Osteoblast (primary cell): Measurements from ENCODE around the gene GRK3. TPM values are rescaled to one million over a fixed set of nuclear protein-coding genes. Genes with fewer than 3 reads are reported as not detected.
"Not testable (repeated sequence)": the region's sequence is repeated elsewhere in the genome, so short reads cannot be mapped to it uniquely, and the experiment has no call there.

Source experiments
- DNase-seq: peaks from one replicate; pipeline ENCODE4 v3.0.0; 2011; ENCODE audit warnings: low spot score, mixed read lengths; ENCODE audit not compliant: insufficient read length; ENCODE audit errors: missing footprints
- H2AFZ ChIP-seq: 2 replicates; pipeline ENCODE4 v1.6.0; 2011; ENCODE audit warnings: mild to moderate bottlenecking, low read length
- H3K27ac ChIP-seq: 2 replicates; pipeline ENCODE4 v1.5.1; 2011; ENCODE audit warnings: mild to moderate bottlenecking, low read depth, low read length, moderate library complexity
- H3K27me3 ChIP-seq: 2 replicates; pipeline ENCODE4 v1.6.0; 2012; ENCODE audit warnings: mild to moderate bottlenecking, control low read depth, inconsistent platforms, low read length, moderate library complexity; ENCODE audit not compliant: insufficient read depth
- H3K36me3 ChIP-seq: 2 replicates; pipeline ENCODE4 v1.5.1; 2011; ENCODE audit warnings: mild to moderate bottlenecking, low read length, control low read depth, moderate library complexity; ENCODE audit not compliant: insufficient read depth
- H3K4me1 ChIP-seq: 2 replicates; pipeline ENCODE4 v1.5.1; 2011; ENCODE audit warnings: mild to moderate bottlenecking, low read length, control low read depth, moderate library complexity; ENCODE audit not compliant: insufficient read depth
- H3K4me2 ChIP-seq: 2 replicates; pipeline ENCODE4 v1.6.0; 2011; ENCODE audit warnings: mild to moderate bottlenecking, low read length; ENCODE audit not compliant: insufficient read depth
- H3K4me3 ChIP-seq: fragments of 200-600 bp; sonication (generic); 3 replicates; pipeline ENCODE4 v1.5.1; 2012; ENCODE audit warnings: mild to moderate bottlenecking, low read length, inconsistent platforms; ENCODE audit not compliant: insufficient read depth
- H3K79me2 ChIP-seq: 2 replicates; pipeline ENCODE4 v1.6.0; 2012; ENCODE audit warnings: mild to moderate bottlenecking, low read length, control low read depth, inconsistent platforms; ENCODE audit not compliant: insufficient read depth
- H3K9me3 ChIP-seq: 2 replicates; pipeline ENCODE4 v1.5.1; 2011; ENCODE audit warnings: low read depth, low read length, control low read depth
- H4K20me1 ChIP-seq: 2 replicates; pipeline ENCODE4 v1.6.0; 2012; ENCODE audit warnings: mild to moderate bottlenecking, low read length, control low read depth; ENCODE audit not compliant: insufficient read depth
- total RNA-seq: library from RNA; depleted of rRNA; stranded (reverse); fragments of >200 nt; gene quantifications from 2 replicates; pipeline ENCODE4 v1.2.3, GENCODE V29; 2012
- TF ChIP-seq, protein P1 (sequence below): IDR thresholded peaks from 2 replicates; pipeline ENCODE4 v1.5.1; 2011; ENCODE audit warnings: mild to moderate bottlenecking, low read depth, low read length, moderate library complexity; ENCODE audit errors: extremely low read depth

The GRK3 gene
- total RNA-seq, 1 donor, result 1.8 TPM

DNA sequence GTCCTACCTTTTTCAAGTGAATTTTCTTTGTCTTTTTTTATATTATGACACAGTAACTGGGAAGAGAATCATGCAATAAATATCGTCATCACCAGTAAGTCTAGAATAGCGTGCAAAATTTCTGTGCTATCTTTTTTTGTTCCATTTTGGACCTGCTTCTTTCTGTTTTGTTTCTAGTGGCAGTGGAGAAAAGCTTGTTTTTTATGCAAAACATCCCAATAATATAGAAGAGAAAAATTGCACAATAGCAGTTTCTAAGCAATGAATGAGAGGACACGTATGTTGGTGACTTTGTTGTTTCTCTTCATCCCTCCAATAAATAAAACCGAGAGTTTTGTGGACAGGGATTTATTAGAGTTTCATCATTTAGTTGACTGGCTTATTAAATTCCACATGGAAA, 10.3 kb downstream of the GRK3 start:
- DNase-seq, result no peak
- TF ChIP-seq, protein P1, sequence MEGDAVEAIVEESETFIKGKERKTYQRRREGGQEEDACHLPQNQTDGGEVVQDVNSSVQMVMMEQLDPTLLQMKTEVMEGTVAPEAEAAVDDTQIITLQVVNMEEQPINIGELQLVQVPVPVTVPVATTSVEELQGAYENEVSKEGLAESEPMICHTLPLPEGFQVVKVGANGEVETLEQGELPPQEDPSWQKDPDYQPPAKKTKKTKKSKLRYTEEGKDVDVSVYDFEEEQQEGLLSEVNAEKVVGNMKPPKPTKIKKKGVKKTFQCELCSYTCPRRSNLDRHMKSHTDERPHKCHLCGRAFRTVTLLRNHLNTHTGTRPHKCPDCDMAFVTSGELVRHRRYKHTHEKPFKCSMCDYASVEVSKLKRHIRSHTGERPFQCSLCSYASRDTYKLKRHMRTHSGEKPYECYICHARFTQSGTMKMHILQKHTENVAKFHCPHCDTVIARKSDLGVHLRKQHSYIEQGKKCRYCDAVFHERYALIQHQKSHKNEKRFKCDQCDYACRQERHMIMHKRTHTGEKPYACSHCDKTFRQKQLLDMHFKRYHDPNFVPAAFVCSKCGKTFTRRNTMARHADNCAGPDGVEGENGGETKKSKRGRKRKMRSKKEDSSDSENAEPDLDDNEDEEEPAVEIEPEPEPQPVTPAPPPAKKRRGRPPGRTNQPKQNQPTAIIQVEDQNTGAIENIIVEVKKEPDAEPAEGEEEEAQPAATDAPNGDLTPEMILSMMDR, result no peak
- Histone ChIP-seq H2AFZ (no peak overlapping the region), H3K36me3 (no peaks in the 10 kb centered on the region), H3K4me1 (no peaks in the 10 kb centered on the region), H3K9me3 (no peaks in the 10 kb centered on the region), H3K27me3 (no peaks in the 10 kb centered on the region), H3K79me2 (no peaks in the 10 kb centered on the region), H3K4me3 (no peak overlapping the region), H3K27ac (no peak overlapping the region), H4K20me1 (no peaks in the 10 kb centered on the region), H3K4me2 (no peak overlapping the region)

DNA sequence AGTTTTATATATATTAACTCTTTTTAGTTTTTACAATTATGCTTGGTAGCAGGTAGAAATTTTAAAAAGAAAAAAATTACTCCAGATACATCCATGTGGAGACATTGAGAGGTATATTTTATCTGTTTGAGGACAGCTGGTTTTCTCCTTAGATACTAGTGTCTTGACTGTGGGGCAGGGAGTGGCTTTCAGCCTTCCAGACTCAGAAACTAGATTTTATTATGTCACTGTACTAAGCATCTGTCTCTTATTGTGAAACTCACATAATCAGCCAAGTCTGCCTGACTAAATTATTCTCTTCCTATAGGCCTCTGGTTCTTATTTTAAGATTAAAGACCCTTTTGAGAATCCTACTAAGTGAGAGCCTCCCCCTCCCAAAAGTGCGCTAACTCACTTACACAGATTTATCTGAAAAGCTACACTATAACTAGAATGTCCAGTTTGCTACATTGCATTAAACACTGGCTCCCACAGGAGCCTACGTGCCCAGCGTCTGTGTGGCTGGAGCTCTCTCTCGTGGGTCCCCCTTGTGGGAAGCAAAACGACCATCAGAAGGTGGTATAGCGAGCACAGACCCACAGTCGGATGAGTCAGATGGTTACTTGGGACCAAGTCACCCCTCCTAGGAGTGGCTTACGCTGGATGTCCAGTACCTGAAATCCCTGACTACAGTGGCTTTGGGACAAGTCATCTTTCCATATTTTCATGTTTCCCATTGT, 11.4 kb downstream of the GRK3 start:
- not testable (repeated sequence) for H4K20me1 ChIP-seq, H3K27ac ChIP-seq, H3K27me3 ChIP-seq, H3K4me1 ChIP-seq, H3K79me2 ChIP-seq, DNase-seq, H3K4me3 ChIP-seq, H2AFZ ChIP-seq, H3K9me3 ChIP-seq, H3K36me3 ChIP-seq, H3K4me2 ChIP-seq

DNA sequence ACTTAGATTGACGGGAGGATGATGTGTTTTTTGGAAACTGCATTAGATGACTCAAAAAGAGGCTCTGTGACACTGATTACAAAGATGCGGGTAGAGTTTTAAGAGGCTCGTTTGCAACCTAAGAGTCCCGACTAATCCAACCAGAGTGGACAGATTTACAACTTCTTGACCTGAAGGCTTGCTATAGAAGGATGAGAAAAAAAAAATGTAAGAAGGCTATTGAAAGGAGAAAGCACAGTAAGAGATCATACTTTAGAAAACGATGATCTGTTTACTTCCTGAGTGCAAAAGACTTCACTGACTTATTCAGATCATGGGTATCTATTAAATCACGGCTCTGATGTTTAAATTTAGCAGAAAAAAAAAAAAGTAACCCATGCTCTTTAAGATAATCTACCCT, 17.0 kb downstream of the GRK3 start:
- DNase-seq, H4K20me1 ChIP-seq, H3K4me2 ChIP-seq, H3K9me3 ChIP-seq, H3K79me2 ChIP-seq, H2AFZ ChIP-seq, H3K4me3 ChIP-seq, H3K27ac ChIP-seq, H3K36me3 ChIP-seq, H3K27me3 ChIP-seq: not testable (repeated sequence)
- H3K4me1 ChIP-seq, result peaks cover 11% of the 10 kb centered on the region

DNA sequence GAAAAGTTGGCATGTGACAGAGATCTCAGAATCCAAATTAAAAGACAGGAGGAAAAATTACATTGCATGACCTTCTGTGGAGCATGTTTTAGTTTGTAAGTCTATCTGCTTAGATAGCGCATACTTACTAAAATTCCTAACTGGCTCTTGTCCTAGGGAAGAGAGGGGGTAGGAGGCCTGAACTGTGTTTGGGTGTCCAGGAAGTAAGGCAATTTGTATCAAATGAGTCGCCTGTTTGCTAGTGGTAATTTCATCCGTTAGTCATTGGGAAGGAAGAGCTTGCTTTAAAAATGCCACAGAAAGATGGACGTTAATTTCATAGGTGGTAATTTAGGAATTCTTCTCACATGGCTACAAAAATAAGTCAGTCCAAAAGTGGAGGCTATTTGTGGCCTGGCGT, 18.5 kb downstream of the GRK3 start:
- Histone ChIP-seq H2AFZ (peak overlapping the region; percentile 76), H3K36me3 (no peaks in the 10 kb centered on the region), H3K79me2 (no peaks in the 10 kb centered on the region), H3K4me1 (peaks cover 14% of the 10 kb centered on the region), H3K4me3 (no peak overlapping the region), H3K27ac (peak overlapping the region; percentile 25), H3K27me3 (no peaks in the 10 kb centered on the region), H3K9me3 (no peaks in the 10 kb centered on the region), H4K20me1 (no peaks in the 10 kb centered on the region), H3K4me2 (peak overlapping the region; percentile 5)
- TF ChIP-seq, protein P1, result no peak
- DNase-seq, result peak; percentile 35

DNA sequence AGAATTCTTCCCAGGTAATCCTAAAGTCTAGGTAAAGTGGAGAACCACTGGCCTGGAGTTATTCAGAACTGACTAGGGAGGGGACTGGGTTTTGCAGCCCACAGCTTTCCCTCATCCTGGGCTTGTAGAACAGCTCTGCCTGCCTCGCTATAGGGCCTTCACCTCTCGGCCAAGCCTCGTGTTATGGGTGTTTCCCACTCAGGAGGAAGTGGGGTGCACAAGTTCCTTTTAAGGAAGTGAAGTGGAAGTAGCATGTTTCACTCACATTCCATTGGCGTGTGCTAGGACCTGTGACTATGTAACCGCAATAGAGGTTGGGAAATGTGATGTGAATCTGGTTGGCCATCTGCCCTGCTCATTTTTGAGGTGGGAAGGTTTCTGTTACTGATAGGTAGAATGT, 20.5 kb downstream of the GRK3 start:
- H3K27ac ChIP-seq, H3K4me3 ChIP-seq, DNase-seq, H3K79me2 ChIP-seq, H3K4me2 ChIP-seq, H3K36me3 ChIP-seq, H2AFZ ChIP-seq, H3K27me3 ChIP-seq, H3K9me3 ChIP-seq, H4K20me1 ChIP-seq: not testable (repeated sequence)
- peaks cover 14% of the 10 kb centered on the region for H3K4me1 ChIP-seq

DNA sequence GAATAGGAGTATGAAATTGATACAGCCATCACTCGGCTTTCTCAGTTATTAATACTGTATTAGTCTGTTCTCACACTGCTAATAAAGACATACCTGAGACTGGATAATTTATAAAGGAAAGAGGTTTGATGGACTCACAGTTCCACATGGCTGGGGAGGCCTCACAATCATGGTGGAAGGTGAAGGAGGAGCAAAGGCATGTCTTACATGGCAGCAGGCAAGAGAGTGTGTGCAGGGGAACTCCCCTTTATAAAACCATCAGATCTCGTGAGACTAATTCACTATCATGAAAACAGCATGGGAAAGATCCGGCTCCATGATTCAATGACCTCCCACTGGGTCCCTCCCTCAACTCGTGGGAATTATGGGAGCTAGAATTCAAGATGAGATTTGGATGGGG, 25.2 kb downstream of the GRK3 start:
- not testable (repeated sequence) for H2AFZ ChIP-seq, H3K4me1 ChIP-seq, H3K9me3 ChIP-seq, H4K20me1 ChIP-seq, H3K36me3 ChIP-seq, H3K27ac ChIP-seq, H3K4me2 ChIP-seq, H3K79me2 ChIP-seq, H3K4me3 ChIP-seq, H3K27me3 ChIP-seq, DNase-seq

DNA sequence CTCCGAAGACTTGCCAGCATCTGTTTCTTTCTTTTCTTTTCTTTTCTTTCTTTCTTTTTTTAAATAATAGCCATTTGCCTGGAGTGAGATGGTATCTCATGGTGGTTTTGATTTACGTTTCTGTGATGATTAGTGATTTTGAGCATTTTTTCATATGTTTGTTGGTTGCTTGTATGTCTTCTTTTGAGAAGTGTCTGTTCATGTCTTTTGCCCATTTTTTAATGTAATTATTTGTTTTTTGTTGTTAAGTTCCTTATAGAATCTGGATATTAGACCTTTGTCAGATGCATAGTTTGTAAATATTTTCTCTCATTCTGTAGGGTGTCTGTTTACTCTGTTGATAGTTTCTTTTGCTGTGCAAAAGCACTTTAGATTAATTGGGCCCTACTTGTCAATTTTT, 28.8 kb downstream of the GRK3 start:
- H3K4me3 ChIP-seq, DNase-seq, H3K4me2 ChIP-seq, H3K36me3 ChIP-seq, H4K20me1 ChIP-seq, H3K4me1 ChIP-seq, H3K27me3 ChIP-seq, H3K79me2 ChIP-seq, H3K9me3 ChIP-seq, H3K27ac ChIP-seq, H2AFZ ChIP-seq: not testable (repeated sequence)
